Neural cell (in vitro differentiated cells): ENCODE data around the gene CCNG2.

Experiments
- EZH2 ChIP-seq: fragments of 200-600, 300-800 bp; shearing (Covaris generic), sonication (generic); IDR thresholded peaks from 2 replicates; pipeline ENCODE4 v1.6.1; 2014; ENCODE audit warnings: antibody characterized with exemption, low read length, borderline replicate concordance, mild to moderate bottlenecking; ENCODE audit not compliant: insufficient read depth, poor library complexity, severe bottlenecking
- SMC3 ChIP-seq: fragments of 450-650 bp; conservative IDR thresholded peaks from 2 replicates; pipeline ENCODE4 v1.6.1; 2014; ENCODE audit warnings: antibody characterized with exemption, mild to moderate bottlenecking, moderate library complexity; ENCODE audit not compliant: poor library complexity
- TF ChIP-seq, protein P1 (sequence below): fragments of 450-650 bp; IDR thresholded peaks from 2 replicates; pipeline ENCODE4 v1.5.1; 2014; ENCODE audit warnings: antibody characterized with exemption, mild to moderate bottlenecking, moderate library complexity; ENCODE audit not compliant: poor library complexity, severe bottlenecking

DNA sequence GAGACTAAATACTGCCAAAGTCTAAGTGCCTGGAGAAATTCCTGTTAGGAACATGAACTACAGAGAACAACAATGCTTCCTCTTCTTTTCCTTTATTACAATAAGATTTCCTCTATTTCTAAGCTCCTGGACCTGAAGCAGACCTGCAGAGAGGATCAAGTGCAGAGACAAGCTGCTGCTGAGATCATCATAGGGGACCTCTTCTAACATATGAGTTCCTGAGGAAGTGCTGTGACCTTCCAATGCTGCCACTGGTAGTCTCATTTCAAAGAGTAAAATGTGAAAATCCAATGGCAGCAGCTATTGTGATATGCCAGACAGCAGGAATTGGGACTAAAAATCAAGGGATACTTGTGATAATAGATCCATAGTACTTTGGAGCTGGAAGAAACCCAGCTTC, 28.0 kb downstream of the CCNG2 start:
- TF ChIP-seq, protein P1, sequence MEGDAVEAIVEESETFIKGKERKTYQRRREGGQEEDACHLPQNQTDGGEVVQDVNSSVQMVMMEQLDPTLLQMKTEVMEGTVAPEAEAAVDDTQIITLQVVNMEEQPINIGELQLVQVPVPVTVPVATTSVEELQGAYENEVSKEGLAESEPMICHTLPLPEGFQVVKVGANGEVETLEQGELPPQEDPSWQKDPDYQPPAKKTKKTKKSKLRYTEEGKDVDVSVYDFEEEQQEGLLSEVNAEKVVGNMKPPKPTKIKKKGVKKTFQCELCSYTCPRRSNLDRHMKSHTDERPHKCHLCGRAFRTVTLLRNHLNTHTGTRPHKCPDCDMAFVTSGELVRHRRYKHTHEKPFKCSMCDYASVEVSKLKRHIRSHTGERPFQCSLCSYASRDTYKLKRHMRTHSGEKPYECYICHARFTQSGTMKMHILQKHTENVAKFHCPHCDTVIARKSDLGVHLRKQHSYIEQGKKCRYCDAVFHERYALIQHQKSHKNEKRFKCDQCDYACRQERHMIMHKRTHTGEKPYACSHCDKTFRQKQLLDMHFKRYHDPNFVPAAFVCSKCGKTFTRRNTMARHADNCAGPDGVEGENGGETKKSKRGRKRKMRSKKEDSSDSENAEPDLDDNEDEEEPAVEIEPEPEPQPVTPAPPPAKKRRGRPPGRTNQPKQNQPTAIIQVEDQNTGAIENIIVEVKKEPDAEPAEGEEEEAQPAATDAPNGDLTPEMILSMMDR: no peak
- TF ChIP-seq SMC3: no peak
- TF ChIP-seq EZH2: no peak
